HepG2 (cell line): ENCODE measurements around the gene PLCB1. TPM values are rescaled to one million over a fixed set of nuclear protein-coding genes. Genes with fewer than 3 reads are reported as not detected.

ENCODE experiments used
- ATAC-seq: fragments of 200-7000 bp; cut with Tn5 transposase; 3 replicates; pipeline ENCODE4 v1.9.1; 2020; ENCODE audit warnings: mild to moderate bottlenecking, moderate library complexity
- BruUV-seq: library from RNA; stranded (reverse); fragments of 400-500 nt; replicated peaks from 2 replicates; lab custom pipeline; 2021; lab: Mats Ljungman, UMichigan
- CTCF ChIA-PET: fragments of 300-600 bp; formaldehyde crosslinking; extraction: SDS; loops from one replicate; lab custom pipeline; 2021; ENCODE audit warnings: low total read pairs, inconsistent platforms, low intra/inter-chr PET ratio; lab: Yijun Ruan, JAX
- POLR2A ChIA-PET: fragments of 350-600 bp; sonication (Branson Sonifier 250); formaldehyde crosslinking; loops from one replicate; lab custom pipeline; 2020; ENCODE audit warnings: antibody characterized with exemption, inconsistent platforms; lab: Yijun Ruan, JAX
- DNase-seq: peaks from one replicate; pipeline ENCODE4 v3.0.0-alpha.2; 2015; ENCODE audit warnings: low spot score
- FAIRE-seq: peaks from 3 replicates; lab custom pipeline; 2011; peaks lifted over from hg19 to GRCh38; lab: Jason Lieb, UNC
- H2AFZ ChIP-seq: one replicate; pipeline ENCODE4 v1.6.1; 2011; ENCODE audit warnings: low read length, inconsistent platforms
- H3K27ac ChIP-seq: fragments of 300-600 bp; 3 replicates; pipeline ENCODE4 v1.8.0; 2011; ENCODE audit warnings: mixed run types, mild to moderate bottlenecking, mixed read lengths, low read length, inconsistent platforms; ENCODE audit not compliant: insufficient read depth; ENCODE audit errors: extremely low read length
- H3K27me3 ChIP-seq, 2 experiments: fragments of 200-600 bp in 1 of 2; 2 replicates in 1 of 2; 3 replicates in 1 of 2; pipeline versions ENCODE4 v1.6.0 to v1.8.0; 2011; ENCODE audit warnings: low read length in 2 of 2, mild to moderate bottlenecking in 2 of 2, moderate library complexity in 2 of 2, inconsistent platforms in 1 of 2; ENCODE audit not compliant: insufficient read depth in 2 of 2, control insufficient read depth in 1 of 2
- H3K36me3 ChIP-seq, 2 experiments: fragments of 200-600 bp in 1 of 2; replicated peaks in 1 of 2; 2 replicates in 1 of 2; 3 replicates in 1 of 2; pipeline versions ENCODE4 v1.5.1 to v1.8.0; 2011; ENCODE audit warnings: low read length in 2 of 2, inconsistent platforms in 1 of 2; ENCODE audit not compliant: insufficient read depth in 2 of 2, control insufficient read depth in 1 of 2
- H3K4me1 ChIP-seq: 2 replicates; pipeline ENCODE4 v1.5.1; 2012; ENCODE audit warnings: low read length, inconsistent platforms; ENCODE audit not compliant: insufficient read depth
- H3K4me2 ChIP-seq: 2 replicates; pipeline ENCODE4 v1.6.0; 2011; ENCODE audit warnings: low read depth, low read length, inconsistent platforms
- H3K4me3 ChIP-seq, 3 experiments: fragments of 200-600 bp in 1 of 3; sonication (generic), shearing (Covaris generic) in 1 of 3; replicated peaks in 1 of 3; 2 replicates each; pipeline ENCODE4 v1.5.1; 2011 to 2016; ENCODE audit warnings: low read length in 3 of 3, inconsistent platforms in 2 of 3, low read depth in 2 of 3, mild to moderate bottlenecking in 2 of 3, control low read depth in 1 of 3, mixed read lengths in 1 of 3; ENCODE audit not compliant: insufficient read depth in 1 of 3
- H3K79me2 ChIP-seq: one replicate; pipeline ENCODE4 v1.6.1; 2011; ENCODE audit warnings: low read length, inconsistent platforms; ENCODE audit not compliant: insufficient read depth
- H3K9ac ChIP-seq: 2 replicates; pipeline ENCODE4 v1.6.0; 2011; ENCODE audit warnings: mild to moderate bottlenecking, low read depth, low read length, inconsistent platforms; ENCODE audit not compliant: insufficient read depth
- H3K9me3 ChIP-seq: 2 replicates; pipeline ENCODE4 v1.5.1; 2012; ENCODE audit warnings: mild to moderate bottlenecking, low read length
- H4K20me1 ChIP-seq: 2 replicates; pipeline ENCODE4 v1.6.0; 2011; ENCODE audit warnings: inconsistent platforms, mild to moderate bottlenecking, low read length, moderate library complexity; ENCODE audit not compliant: insufficient read depth
- DR1 ChIP-seq: sonication (generic); formaldehyde crosslinking; IDR thresholded peaks from 2 replicates; pipeline ENCODE4 v1.8.0; 2021; ENCODE audit warnings: mild to moderate bottlenecking, missing genetic modification reagents, inconsistent platforms
- EZH2 ChIP-seq: conservative IDR thresholded peaks from 2 replicates; pipeline ENCODE4 v1.6.1; 2012; ENCODE audit warnings: mild to moderate bottlenecking, low read depth, low read length, moderate library complexity
- HMGA1 ChIP-seq: sonication (generic); formaldehyde crosslinking; conservative IDR thresholded peaks from 2 replicates; pipeline ENCODE4 v1.4.0; 2020; ENCODE audit warnings: missing genetic modification reagents
- KMT2B ChIP-seq: IDR thresholded peaks from 2 replicates; pipeline ENCODE4 v1.6.1; 2016; ENCODE audit warnings: missing genetic modification reagents, missing compliant biosample characterization
- MAFK ChIP-seq, 2 experiments: IDR thresholded peaks in 1 of 2; conservative IDR thresholded peaks in 1 of 2; 2 replicates each; pipeline ENCODE4 v1.6.1; 2011; ENCODE audit warnings: improper control_type of control experiment in 2 of 2, low read length in 2 of 2
- MAZ ChIP-seq, 2 experiments: sonication (generic) in 1 of 2; formaldehyde crosslinking in 1 of 2; IDR thresholded peaks; 2 replicates each; pipeline versions ENCODE4 v1.5.0 to v1.6.1; 2012 to 2020; ENCODE audit warnings: low read depth in 2 of 2, mild to moderate bottlenecking in 2 of 2, borderline replicate concordance in 1 of 2, improper control_type of control experiment in 1 of 2, low read length in 1 of 2, missing genetic modification reagents in 1 of 2, moderate library complexity in 1 of 2
- MED13 ChIP-seq: sonication (generic); formaldehyde crosslinking; IDR thresholded peaks from 2 replicates; pipeline ENCODE4 v1.5.0; 2020; ENCODE audit warnings: missing genetic modification reagents
- NCOA1 ChIP-seq: sonication (generic); formaldehyde crosslinking; IDR thresholded peaks from 2 replicates; pipeline ENCODE4 v1.9.0; 2021; ENCODE audit warnings: missing genetic modification reagents
- NFE2L2 ChIP-seq: fragments of 150-350 bp; IDR thresholded peaks from 2 replicates; pipeline ENCODE4 v1.6.1; 2014; ENCODE audit warnings: low read length
- NONO ChIP-seq, 2 experiments: fragments of 450-650 bp in 1 of 2; sonication (generic) in 1 of 2; formaldehyde crosslinking in 1 of 2; IDR thresholded peaks in 1 of 2; conservative IDR thresholded peaks in 1 of 2; 2 replicates each; pipeline versions ENCODE4 v1.6.1 to v1.8.0; 2017 to 2022; ENCODE audit warnings: mild to moderate bottlenecking in 1 of 2, missing genetic modification reagents in 1 of 2, moderate library complexity in 1 of 2
- NPAS2 ChIP-seq: sonication (generic); formaldehyde crosslinking; IDR thresholded peaks from 2 replicates; pipeline ENCODE4 v1.8.0; 2022; ENCODE audit warnings: mild to moderate bottlenecking, missing genetic modification reagents, borderline replicate concordance
- RBFOX2 ChIP-seq: fragments of 200-400 bp; formaldehyde crosslinking; IDR thresholded peaks from 2 replicates; pipeline ENCODE4 v1.6.1; 2017; ENCODE audit warnings: low read depth, mild to moderate bottlenecking, low read length
- SP4 ChIP-seq: sonication (generic); formaldehyde crosslinking; IDR thresholded peaks from 2 replicates; pipeline ENCODE4 v1.8.1; 2023; ENCODE audit warnings: mild to moderate bottlenecking, missing genetic modification reagents
- TSC22D2 ChIP-seq: sonication (generic); formaldehyde crosslinking; IDR thresholded peaks from 2 replicates; pipeline ENCODE4 v1.5.1; 2020; ENCODE audit warnings: missing genetic modification reagents, mild to moderate bottlenecking, borderline replicate concordance
- ZNF282 ChIP-seq: fragments of 450-650 bp; IDR thresholded peaks from 2 replicates; pipeline ENCODE4 v1.6.1; 2018; ENCODE audit not compliant: partially characterized antibody
- ZNF552 ChIP-seq: sonication (generic); formaldehyde crosslinking; IDR thresholded peaks from 2 replicates; pipeline ENCODE4 v1.9.0; 2022; ENCODE audit warnings: missing genetic modification reagents, mild to moderate bottlenecking, borderline replicate concordance
- ZNF563 ChIP-seq: sonication (generic); formaldehyde crosslinking; IDR thresholded peaks from 2 replicates; pipeline ENCODE4 v1.8.0; 2022; ENCODE audit warnings: mild to moderate bottlenecking, moderate library complexity, missing genetic modification reagents
- ZNF605 ChIP-seq: sonication (generic); formaldehyde crosslinking; IDR thresholded peaks from 2 replicates; pipeline ENCODE4 v1.8.0; 2022; ENCODE audit warnings: mild to moderate bottlenecking, missing genetic modification reagents
- ZNF737 ChIP-seq: sonication (generic); formaldehyde crosslinking; IDR thresholded peaks from 2 replicates; pipeline ENCODE4 v1.5.0; 2020; ENCODE audit warnings: missing genetic modification reagents, mild to moderate bottlenecking, borderline replicate concordance
- whole genome bisulfite sequencing: methylation state at CpG from one replicate; pipeline ENCODE4 v1.1.6; 2017; ENCODE audit warnings: low lambda C conversion rate; 5-methylcytosine and 5-hydroxymethylcytosine counted together
- in situ Hi-C: cut with HindIII; loops from 2 replicates; pipeline ENCODE4 v1.10.0; 2017; ENCODE audit warnings: low pct_unique_long_range_greater_than_20kb; ENCODE audit not compliant: extremely low pct_ligation_motif_present
- intact Hi-C: fragments of 100-400 bp; cut with micrococcal nuclease; formaldehyde crosslinking; loops from one replicate; pipeline ENCODE4 v1.10.0; 2022; ENCODE audit not compliant: unreplicated experiment
- polyA plus RNA-seq, 8 experiments: library from polyadenylated mRNA; depleted of rRNA in 3 of 8; stranded (reverse) in 7 of 8; unstranded in 1 of 8; fragments of >200 nt; fragmentation: Illumina TruSeq in 4 of 8; extraction: Trizol in 4 of 8; gene quantifications; 2 replicates each; pipeline versions ENCODE4 v1.2.1 to v1.2.3, GENCODE V29; 2011 to 2016; ENCODE audit warnings: low read depth in 4 of 8, missing spikeins in 1 of 8, mixed read lengths in 1 of 8; ENCODE audit not compliant: insufficient read depth in 1 of 8
- total RNA-seq, 5 experiments: library from RNA; depleted of rRNA; stranded (reverse); fragments of >200 nt; fragmentation: Illumina TruSeq; extraction: Trizol; gene quantifications; 2 replicates each; pipeline ENCODE4 v1.2.3, GENCODE V29; 2016; ENCODE audit warnings: low read depth in 1 of 5
- TF ChIP-seq, protein P1 (sequence below): sonication (generic); formaldehyde crosslinking; IDR thresholded peaks from 2 replicates; pipeline ENCODE4 v1.4.0; 2020; ENCODE audit warnings: low read depth, mild to moderate bottlenecking, missing genetic modification reagents
- TF ChIP-seq, protein P2 (sequence below): sonication (generic); formaldehyde crosslinking; IDR thresholded peaks from 2 replicates; pipeline ENCODE4 v1.9.0; 2021; ENCODE audit warnings: missing genetic modification reagents, mild to moderate bottlenecking, borderline replicate concordance
- TF ChIP-seq, protein P3 (sequence below): sonication (generic); formaldehyde crosslinking; conservative IDR thresholded peaks from 2 replicates; pipeline ENCODE4 v1.8.1; 2023; ENCODE audit warnings: missing genetic modification reagents

PLCB1 gene
- total and polyA plus RNA-seq, 2 of the 13 experiments (the other 11 are each of a cell fraction or from before 2014, with no cell fraction given): 42.4 to 55.9 TPM

DNA sequence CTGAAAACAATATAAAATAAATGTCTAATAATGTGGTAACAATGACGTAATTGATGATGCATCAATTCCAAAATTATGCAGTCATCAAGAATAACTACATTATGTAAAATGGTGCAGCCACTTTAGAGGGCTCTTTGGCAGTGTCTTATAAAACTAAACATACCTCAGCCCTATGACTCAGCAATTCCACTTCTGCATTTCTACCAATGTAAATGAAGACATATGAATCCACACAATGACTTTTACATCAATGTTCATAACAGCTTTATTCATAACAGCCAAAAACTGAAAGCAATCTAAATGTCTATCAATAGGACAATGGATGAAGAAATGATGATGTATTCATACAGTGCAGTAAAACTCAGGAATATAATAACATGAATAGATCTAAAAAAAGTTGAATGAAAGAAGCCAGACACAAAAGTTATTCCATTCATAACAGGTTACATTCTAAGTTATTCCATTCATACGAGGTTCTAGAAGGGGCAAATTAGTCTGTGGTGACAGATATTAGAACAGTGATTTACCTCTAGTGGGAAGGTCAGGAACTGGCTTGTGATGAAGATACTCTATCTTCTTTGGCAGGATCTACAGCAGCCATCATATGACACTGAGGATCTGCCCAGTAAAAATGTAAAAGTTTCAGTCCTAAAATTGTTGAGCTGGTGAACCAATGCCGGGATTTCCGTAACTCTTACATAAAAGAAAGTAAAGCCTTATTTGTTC is 396.1 kb downstream of the PLCB1 start:
- 84% methylated on average over 4 of the region's 4 CpGs for WGBS
- no TSS peak for BruUV-seq
- POLR2A ChIA-PET: no interaction called here
- ATAC-seq (no peak), FAIRE-seq (no peak), DNase-seq (no peak)
- in situ Hi-C loops: no loop called here
- CTCF ChIA-PET: no interaction called here
- H3K27me3 ChIP-seq: no peaks in the 10 kb centered on the region
- no peak overlapping the region for H3K9ac ChIP-seq
- no peaks in the 10 kb centered on the region for H3K9me3 ChIP-seq
- H3K79me2 ChIP-seq: no peaks in the 10 kb centered on the region
- no peak overlapping the region for H3K4me2 ChIP-seq
- no peaks in the 10 kb centered on the region for H3K4me1 ChIP-seq
- no peaks in the 10 kb centered on the region for H3K36me3 ChIP-seq
- no peak overlapping the region for H2AFZ ChIP-seq
- no peak overlapping the region for H3K4me3 ChIP-seq
- intact Hi-C loops: loop anchor here (10.0 kb wide), 1 partner anchor 213 kb away; no protein-coding TSS in a partner anchor
- peaks cover 3% of the 10 kb centered on the region; the same call in 1 of the 2 replicates for H4K20me1 ChIP-seq
- no peak overlapping the region for H3K27ac ChIP-seq
- TF ChIP-seq, protein P1, sequence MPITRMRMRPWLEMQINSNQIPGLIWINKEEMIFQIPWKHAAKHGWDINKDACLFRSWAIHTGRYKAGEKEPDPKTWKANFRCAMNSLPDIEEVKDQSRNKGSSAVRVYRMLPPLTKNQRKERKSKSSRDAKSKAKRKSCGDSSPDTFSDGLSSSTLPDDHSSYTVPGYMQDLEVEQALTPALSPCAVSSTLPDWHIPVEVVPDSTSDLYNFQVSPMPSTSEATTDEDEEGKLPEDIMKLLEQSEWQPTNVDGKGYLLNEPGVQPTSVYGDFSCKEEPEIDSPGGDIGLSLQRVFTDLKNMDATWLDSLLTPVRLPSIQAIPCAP (CRISPR knock-in tag): no peak
- TF ChIP-seq MED13 (CRISPR knock-in tag) (no peak), ZNF552 (CRISPR knock-in tag) (no peak), DR1 (CRISPR knock-in tag) (no peak), ZNF605 (CRISPR knock-in tag) (no peak), TSC22D2 (CRISPR knock-in tag) (no peak), NFE2L2 (peak; percentile 94), NPAS2 (CRISPR knock-in tag) (no peak), SP4 (no peak), HMGA1 (no peak), ZNF737 (CRISPR knock-in tag) (no peak), NONO (IDR thresholded peaks at IDR 0.05) (no peak), NONO (CRISPR knock-in tag; conservative IDR thresholded peaks at IDR 0.05) (no peak), RBFOX2 (no peak), MAFK (conservative IDR thresholded peaks at IDR 0.05 in 1 of 2, IDR thresholded peaks at IDR 0.05 in 1 of 2; ENCODE audit: low read length in 2 of 2) (peak; percentile 54 to 65), NCOA1 (no peak), EZH2 (no peak), ZNF563 (CRISPR knock-in tag) (no peak), ZNF282 (no peak), KMT2B (no peak), MAZ (IDR thresholded peaks at IDR 0.05; ENCODE audit: borderline replicate concordance, low read depth, low read length) (no peak), MAZ (CRISPR knock-in tag; IDR thresholded peaks at IDR 0.05; ENCODE audit: low read depth) (no peak)
- TF ChIP-seq, protein P2, sequence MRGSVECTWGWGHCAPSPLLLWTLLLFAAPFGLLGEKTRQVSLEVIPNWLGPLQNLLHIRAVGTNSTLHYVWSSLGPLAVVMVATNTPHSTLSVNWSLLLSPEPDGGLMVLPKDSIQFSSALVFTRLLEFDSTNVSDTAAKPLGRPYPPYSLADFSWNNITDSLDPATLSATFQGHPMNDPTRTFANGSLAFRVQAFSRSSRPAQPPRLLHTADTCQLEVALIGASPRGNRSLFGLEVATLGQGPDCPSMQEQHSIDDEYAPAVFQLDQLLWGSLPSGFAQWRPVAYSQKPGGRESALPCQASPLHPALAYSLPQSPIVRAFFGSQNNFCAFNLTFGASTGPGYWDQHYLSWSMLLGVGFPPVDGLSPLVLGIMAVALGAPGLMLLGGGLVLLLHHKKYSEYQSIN (CRISPR knock-in tag): no peak
- TF ChIP-seq, protein P3, sequence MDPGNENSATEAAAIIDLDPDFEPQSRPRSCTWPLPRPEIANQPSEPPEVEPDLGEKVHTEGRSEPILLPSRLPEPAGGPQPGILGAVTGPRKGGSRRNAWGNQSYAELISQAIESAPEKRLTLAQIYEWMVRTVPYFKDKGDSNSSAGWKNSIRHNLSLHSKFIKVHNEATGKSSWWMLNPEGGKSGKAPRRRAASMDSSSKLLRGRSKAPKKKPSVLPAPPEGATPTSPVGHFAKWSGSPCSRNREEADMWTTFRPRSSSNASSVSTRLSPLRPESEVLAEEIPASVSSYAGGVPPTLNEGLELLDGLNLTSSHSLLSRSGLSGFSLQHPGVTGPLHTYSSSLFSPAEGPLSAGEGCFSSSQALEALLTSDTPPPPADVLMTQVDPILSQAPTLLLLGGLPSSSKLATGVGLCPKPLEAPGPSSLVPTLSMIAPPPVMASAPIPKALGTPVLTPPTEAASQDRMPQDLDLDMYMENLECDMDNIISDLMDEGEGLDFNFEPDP: no peak
